ENCODE measurements around the gene NOTO.

The NOTO gene

DNA sequence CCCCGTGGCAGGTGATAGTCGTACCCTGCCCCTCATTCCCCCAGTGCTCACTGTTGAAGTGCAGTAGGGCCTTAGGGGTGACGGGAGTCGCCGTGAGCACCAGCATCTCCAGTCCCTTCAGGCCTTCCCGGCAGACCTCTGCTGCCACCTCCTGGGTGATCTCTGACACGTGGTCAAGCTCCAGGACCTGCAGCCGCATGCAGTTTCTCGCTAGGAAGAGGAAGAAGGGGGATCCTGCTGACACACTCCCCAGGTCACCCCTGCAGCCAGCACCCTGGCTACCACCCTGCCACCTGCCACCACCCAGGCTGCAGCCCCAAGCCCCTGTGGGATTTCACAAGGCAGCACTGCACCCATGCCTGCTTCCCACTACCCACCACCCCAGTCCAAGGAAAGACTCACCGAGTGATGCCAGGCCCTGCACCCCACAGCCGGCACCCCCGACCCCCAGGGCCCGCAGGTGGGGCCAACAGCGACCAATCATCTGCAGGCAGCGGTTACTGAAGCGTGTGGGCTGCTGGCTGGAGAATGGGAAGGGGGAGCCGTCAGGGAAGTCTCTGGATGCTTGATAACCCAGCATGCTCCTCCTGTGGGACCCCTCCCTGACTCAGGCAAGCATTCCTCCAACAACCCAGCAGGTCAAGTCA is 58.1 kb downstream of the NOTO start:
- H3K36me3 ChIP-seq (ENCODE audit: control insufficient read depth in 1 of 2, insufficient read depth in 2 of 2, low read length in 2 of 2), result no peaks in the 10 kb centered on the region
- no peaks in the 10 kb centered on the region for H3K27me3 ChIP-seq (ENCODE audit: low read depth, low read length)
- no peak overlapping the region for H3K4me3 ChIP-seq (ENCODE audit: low read depth in 1 of 2, low read length in 2 of 2)
- H3K27ac ChIP-seq (ENCODE audit: low read length), result no peak overlapping the region
- H3K9me3 ChIP-seq (ENCODE audit: control insufficient read depth in 1 of 2, low read length in 2 of 2), result no peaks in the 10 kb centered on the region
- H3K4me1 ChIP-seq (ENCODE audit: control insufficient read depth in 1 of 2, insufficient read depth in 2 of 2, low read length in 2 of 2), result no peaks in the 10 kb centered on the region

Data from muscle layer of duodenum (tissue), 2 donors.